Astrocyte (in vitro differentiated cells and primary cell): ENCODE measurements around the gene LMTK3. TPM values are rescaled to one million over a fixed set of nuclear protein-coding genes. Genes with fewer than 3 reads are reported as not detected.
A peak's percentile ranks its signal among the peaks of the same experiment; 100 is the strongest.

ENCODE experiments used
- DNase-seq: peaks from one replicate; pipeline ENCODE4 v3.0.0-alpha.2; 2010; ENCODE audit warnings: low read depth
- FAIRE-seq: peaks from 2 replicates; lab custom pipeline; 2011; peaks lifted over from hg19 to GRCh38; lab: Jason Lieb, UNC
- H2AFZ ChIP-seq: 2 replicates; pipeline ENCODE4 v1.6.0; 2012; ENCODE audit warnings: low read depth, low read length, inconsistent platforms
- H3K27ac ChIP-seq: 2 replicates; pipeline ENCODE4 v1.5.1; 2011; ENCODE audit warnings: low read depth, low read length, inconsistent platforms
- H3K27me3 ChIP-seq: 2 replicates; pipeline ENCODE4 v1.6.0; 2011; ENCODE audit warnings: low read length, inconsistent platforms; ENCODE audit not compliant: insufficient read depth
- H3K36me3 ChIP-seq: 2 replicates; pipeline ENCODE4 v1.5.1; 2011; ENCODE audit warnings: low read length, inconsistent platforms; ENCODE audit not compliant: insufficient read depth
- H3K4me1 ChIP-seq: 2 replicates; pipeline ENCODE4 v1.5.1; 2011; ENCODE audit warnings: low read length, inconsistent platforms; ENCODE audit not compliant: insufficient read depth
- H3K4me2 ChIP-seq: 2 replicates; pipeline ENCODE4 v1.6.0; 2012; ENCODE audit warnings: low read length, inconsistent platforms
- H3K4me3 ChIP-seq: 2 replicates; pipeline ENCODE4 v1.5.1; 2011; ENCODE audit warnings: low read depth, mild to moderate bottlenecking, low read length, inconsistent platforms; ENCODE audit not compliant: insufficient read depth
- H3K79me2 ChIP-seq: 2 replicates; pipeline ENCODE4 v1.6.0; 2012; ENCODE audit warnings: mild to moderate bottlenecking, low read length, inconsistent platforms; ENCODE audit not compliant: insufficient read depth
- H3K9ac ChIP-seq: 2 replicates; pipeline ENCODE4 v1.6.0; 2012; ENCODE audit warnings: mild to moderate bottlenecking, low read length, inconsistent platforms
- H3K9me3 ChIP-seq: 2 replicates; pipeline ENCODE4 v1.5.1; 2012; ENCODE audit warnings: low read depth, mild to moderate bottlenecking, low read length, inconsistent platforms; ENCODE audit not compliant: insufficient read depth
- H4K20me1 ChIP-seq: 2 replicates; pipeline ENCODE4 v1.6.0; 2012; ENCODE audit warnings: low read length, inconsistent platforms; ENCODE audit not compliant: insufficient read depth
- H3K27ac Mint-ChIP-seq: one replicate; pipeline ENCODE4 v1.8.0; 2021; ENCODE audit warnings: mild to moderate bottlenecking, mixed read lengths; ENCODE audit not compliant: unreplicated experiment
- H3K27me3 Mint-ChIP-seq: one replicate; pipeline ENCODE4 v1.8.0; 2021; ENCODE audit warnings: low read depth, mixed read lengths; ENCODE audit not compliant: unreplicated experiment
- H3K36me3 Mint-ChIP-seq: one replicate; pipeline ENCODE4 v1.8.0; 2021; ENCODE audit warnings: low read depth, mixed read lengths; ENCODE audit not compliant: unreplicated experiment
- H3K4me1 Mint-ChIP-seq: one replicate; pipeline ENCODE4 v1.8.0; 2021; ENCODE audit warnings: low read depth, mixed read lengths; ENCODE audit not compliant: unreplicated experiment
- H3K4me3 Mint-ChIP-seq: one replicate; pipeline ENCODE4 v1.8.0; 2021; ENCODE audit warnings: mild to moderate bottlenecking, moderate library complexity, mixed read lengths; ENCODE audit not compliant: unreplicated experiment
- H3K9me3 Mint-ChIP-seq: one replicate; pipeline ENCODE4 v1.8.0; 2021; ENCODE audit warnings: mild to moderate bottlenecking, mixed read lengths; ENCODE audit not compliant: unreplicated experiment
- EZH2 ChIP-seq: IDR thresholded peaks from 2 replicates; pipeline ENCODE4 v1.6.1; 2012; ENCODE audit warnings: mild to moderate bottlenecking, low read length, inconsistent platforms; ENCODE audit not compliant: insufficient read depth
- total RNA-seq: library from RNA; stranded (reverse); gene quantifications from 2 replicates; pipeline ENCODE4 v1.2.1, GENCODE V29; 2021
- TF ChIP-seq, protein P1 (sequence below): IDR thresholded peaks from 2 replicates; pipeline ENCODE4 v1.5.1; 2011; ENCODE audit warnings: low read depth, mild to moderate bottlenecking, inconsistent platforms, low read length, moderate library complexity; ENCODE audit not compliant: insufficient read depth

Gene LMTK3
- total RNA-seq, 1 donor from 2014 or later = 6.2 TPM

DNA sequence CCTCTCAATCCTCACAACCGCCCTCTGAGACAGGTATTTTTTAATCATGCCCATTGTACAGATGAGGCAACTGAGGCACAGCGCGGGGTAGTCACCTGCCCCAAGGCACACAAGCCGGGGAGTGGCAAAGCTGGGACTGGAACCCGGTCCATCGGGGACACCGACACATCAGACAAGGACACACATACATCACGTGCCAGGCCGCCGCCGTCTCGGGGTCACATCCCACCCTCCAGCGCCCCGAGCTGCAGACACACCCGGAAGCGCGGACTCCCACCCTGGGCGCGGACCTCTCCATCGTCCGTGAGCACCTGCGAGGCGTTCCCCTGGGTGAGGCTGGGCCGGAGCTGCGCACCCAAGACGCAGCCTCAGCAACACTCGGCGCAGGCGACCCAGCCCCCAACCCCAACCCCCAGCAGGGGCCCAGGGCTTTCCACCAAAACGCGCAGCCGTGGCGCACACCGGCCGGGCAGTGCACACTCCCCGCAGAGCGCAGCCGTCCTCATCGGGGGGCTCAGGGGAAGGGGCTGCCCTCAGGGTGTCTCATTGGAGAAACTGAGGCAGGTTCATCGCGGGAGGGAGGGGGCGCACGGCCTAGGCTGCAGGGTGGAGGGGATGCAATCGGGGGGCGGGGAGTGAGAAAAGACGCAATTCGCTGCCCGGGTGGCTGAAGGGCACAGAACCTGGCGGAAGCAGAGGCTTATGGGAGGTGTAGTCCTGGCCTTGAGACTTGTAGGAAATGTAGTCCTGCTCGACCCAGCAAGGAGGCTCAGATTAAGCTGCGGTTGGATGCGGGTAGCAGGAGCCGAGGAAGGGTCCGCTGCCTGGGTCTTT lies 1.9 kb upstream of the LMTK3 start:
- peak overlapping the region; percentile 85 for H2AFZ ChIP-seq
- peaks cover 6% of the 10 kb centered on the region for H3K4me1 ChIP-seq
- TF ChIP-seq EZH2 = no peak
- TF ChIP-seq, protein P1, sequence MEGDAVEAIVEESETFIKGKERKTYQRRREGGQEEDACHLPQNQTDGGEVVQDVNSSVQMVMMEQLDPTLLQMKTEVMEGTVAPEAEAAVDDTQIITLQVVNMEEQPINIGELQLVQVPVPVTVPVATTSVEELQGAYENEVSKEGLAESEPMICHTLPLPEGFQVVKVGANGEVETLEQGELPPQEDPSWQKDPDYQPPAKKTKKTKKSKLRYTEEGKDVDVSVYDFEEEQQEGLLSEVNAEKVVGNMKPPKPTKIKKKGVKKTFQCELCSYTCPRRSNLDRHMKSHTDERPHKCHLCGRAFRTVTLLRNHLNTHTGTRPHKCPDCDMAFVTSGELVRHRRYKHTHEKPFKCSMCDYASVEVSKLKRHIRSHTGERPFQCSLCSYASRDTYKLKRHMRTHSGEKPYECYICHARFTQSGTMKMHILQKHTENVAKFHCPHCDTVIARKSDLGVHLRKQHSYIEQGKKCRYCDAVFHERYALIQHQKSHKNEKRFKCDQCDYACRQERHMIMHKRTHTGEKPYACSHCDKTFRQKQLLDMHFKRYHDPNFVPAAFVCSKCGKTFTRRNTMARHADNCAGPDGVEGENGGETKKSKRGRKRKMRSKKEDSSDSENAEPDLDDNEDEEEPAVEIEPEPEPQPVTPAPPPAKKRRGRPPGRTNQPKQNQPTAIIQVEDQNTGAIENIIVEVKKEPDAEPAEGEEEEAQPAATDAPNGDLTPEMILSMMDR = no peak
- no peak overlapping the region for H3K27ac ChIP-seq
- peaks cover 18% of the 10 kb centered on the region for H3K27me3 ChIP-seq
- H3K4me3 Mint-ChIP-seq = no peak overlapping the region
- DNase-seq (peak; percentile 47), FAIRE-seq (no peak)
- H3K27ac Mint-ChIP-seq = no peak overlapping the region
- no peaks in the 10 kb centered on the region for H3K79me2 ChIP-seq
- no peaks in the 10 kb centered on the region for H3K27me3 Mint-ChIP-seq
- peak overlapping the region; percentile 52 for H3K4me3 ChIP-seq
- no peak overlapping the region for H3K9ac ChIP-seq
- peaks cover 7% of the 10 kb centered on the region for H3K4me1 Mint-ChIP-seq
- no peaks in the 10 kb centered on the region for H3K36me3 ChIP-seq
- H3K9me3 ChIP-seq = no peaks in the 10 kb centered on the region
- no peaks in the 10 kb centered on the region for H3K9me3 Mint-ChIP-seq
- peak overlapping the region; percentile 93 for H3K4me2 ChIP-seq
- no peaks in the 10 kb centered on the region for H4K20me1 ChIP-seq
- peaks cover 3% of the 10 kb centered on the region for H3K36me3 Mint-ChIP-seq

DNA sequence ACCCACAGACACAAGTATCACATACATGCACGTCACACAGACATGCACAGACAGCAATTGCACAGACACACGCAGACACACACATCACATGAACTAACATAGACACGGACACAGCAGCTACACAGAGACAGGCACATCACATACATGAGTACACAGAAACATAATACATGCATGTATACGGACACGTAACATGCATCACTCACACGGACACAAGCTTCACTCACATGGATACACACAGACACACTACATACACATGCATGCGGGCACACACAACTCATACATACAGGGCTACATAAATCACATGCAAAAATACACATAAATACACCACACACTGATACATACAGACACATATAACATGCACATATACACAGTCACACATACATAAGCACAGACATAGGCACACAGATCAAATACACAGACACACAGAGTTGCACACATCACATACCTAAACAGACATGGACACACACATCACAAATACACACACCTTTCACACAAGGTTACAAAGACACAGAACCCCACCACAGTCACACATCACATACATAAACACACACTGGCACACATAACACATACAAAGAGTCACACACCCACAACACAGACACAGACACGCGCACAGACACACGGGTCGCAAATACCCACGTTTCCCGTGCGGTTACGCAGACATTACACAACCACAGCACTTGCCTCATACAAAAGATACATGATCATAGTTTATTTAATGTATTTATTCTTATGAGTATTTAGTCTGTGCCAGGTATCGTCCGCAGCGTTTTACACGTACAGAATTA lies 1.1 kb upstream of the LMTK3 start:
- H4K20me1 ChIP-seq = no peaks in the 10 kb centered on the region
- H3K27ac ChIP-seq = no peak overlapping the region
- H3K4me1 Mint-ChIP-seq = peaks cover 7% of the 10 kb centered on the region
- H3K27me3 ChIP-seq = peaks cover 18% of the 10 kb centered on the region
- no peak overlapping the region for H3K4me3 Mint-ChIP-seq
- H3K36me3 Mint-ChIP-seq = peaks cover 6% of the 10 kb centered on the region
- H3K36me3 ChIP-seq = no peaks in the 10 kb centered on the region
- H3K9me3 ChIP-seq = no peaks in the 10 kb centered on the region
- DNase-seq (no peak), FAIRE-seq (no peak)
- peaks cover 3% of the 10 kb centered on the region for H3K27me3 Mint-ChIP-seq
- TF ChIP-seq, protein P1 = no peak
- TF ChIP-seq EZH2 = no peak
- no peak overlapping the region for H2AFZ ChIP-seq
- peaks cover 6% of the 10 kb centered on the region for H3K4me1 ChIP-seq
- no peaks in the 10 kb centered on the region for H3K79me2 ChIP-seq
- no peaks in the 10 kb centered on the region for H3K9me3 Mint-ChIP-seq
- H3K27ac Mint-ChIP-seq = no peak overlapping the region
- H3K9ac ChIP-seq = no peak overlapping the region
- peak overlapping the region; percentile 93 for H3K4me2 ChIP-seq
- no peak overlapping the region for H3K4me3 ChIP-seq
